CD1c-positive myeloid dendritic cell (primary cell): ENCODE results near the gene CYBA.
"Not testable (repeated sequence)": the region's sequence is repeated elsewhere in the genome, so short reads cannot be mapped to it uniquely, and the experiment has no call there.

Experiments used
- DNase-seq: peaks from one replicate; pipeline ENCODE4 v3.0.0-alpha.2; 2016; ENCODE audit errors: extremely low spot score

CYBA gene

GRCh38 chr16:88686439-88687253 is 35.8 kb upstream of the CYBA start, which contains the start of gene SNAI3:
Gene SNAI3, minus strand, starts transcription at chr16:88686507. Its CDS starts 101 bp downstream, at chr16:88686406.
- peak; percentile 98 for DNase-seq

GRCh38 chr16:88686062-88686438 is 35.2 kb upstream of the CYBA start:
- DNase-seq, result peak; percentile 46

GRCh38 chr16:88685156-88686061 is 34.6 kb upstream of the CYBA start:
- peak; percentile 78 for DNase-seq

DNA sequence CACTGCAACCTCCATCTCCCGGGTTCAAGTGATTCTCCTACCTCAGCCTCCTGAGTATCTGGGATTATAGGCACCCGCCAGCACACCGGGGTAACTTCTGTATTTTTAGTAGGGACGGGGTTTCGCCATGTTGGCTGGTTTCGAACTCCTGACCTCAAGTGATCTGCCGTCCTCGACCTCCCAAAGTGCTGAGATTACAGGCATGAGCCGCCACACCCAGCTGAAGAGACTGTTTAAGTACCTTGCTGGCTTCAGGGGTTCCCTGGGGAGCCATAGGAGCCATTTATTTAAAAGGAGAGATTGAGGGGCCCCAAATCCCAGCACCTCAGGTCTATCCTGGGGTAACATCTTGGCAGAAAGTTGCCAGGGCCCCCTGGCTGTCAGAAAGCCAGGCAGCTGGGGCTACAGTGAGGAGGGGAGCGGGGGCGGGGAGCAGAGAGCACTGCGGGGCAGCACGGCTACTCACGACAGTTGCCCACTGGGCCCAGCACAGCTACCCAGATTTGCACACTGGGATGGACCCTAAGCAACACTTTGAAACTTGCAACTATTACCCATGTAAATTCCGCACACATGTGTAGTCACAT is 33.8 kb upstream of the CYBA start:
- peak; percentile 44 for DNase-seq

DNA sequence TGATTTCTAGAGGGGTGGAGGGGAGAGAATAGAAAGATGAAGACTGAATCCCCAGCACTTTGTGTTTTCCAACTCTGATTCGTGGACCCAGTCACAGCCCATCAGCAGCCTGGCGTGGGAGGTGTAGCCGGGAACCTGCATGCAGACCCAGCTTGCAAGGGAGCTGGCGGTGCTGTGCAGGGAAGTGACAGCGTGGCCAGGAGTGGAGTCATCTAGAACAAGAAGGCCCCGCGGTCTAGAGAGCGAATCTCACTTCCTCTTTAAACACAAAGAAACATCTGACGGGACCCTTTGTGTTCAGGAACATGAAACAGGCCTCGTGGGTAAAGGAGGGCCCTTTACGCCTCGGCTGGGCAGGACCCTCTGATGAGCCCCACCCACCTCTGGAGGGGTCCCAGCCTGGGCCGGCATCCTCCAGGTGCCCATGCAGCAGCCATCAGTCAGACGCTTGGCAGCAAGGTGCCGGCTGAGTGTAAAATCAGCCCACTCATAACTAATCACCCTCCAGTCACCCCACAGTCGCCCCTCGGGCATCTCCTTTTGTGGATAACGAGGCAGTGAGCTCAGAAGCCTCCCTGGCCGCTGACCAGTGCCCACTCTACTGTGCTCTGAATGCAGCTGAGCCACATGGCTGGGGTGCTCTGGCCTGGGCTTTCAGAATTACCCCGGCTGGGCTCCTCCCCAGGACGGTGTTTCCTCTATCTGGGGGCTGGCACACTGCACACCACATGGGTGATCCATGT is 31.0 kb upstream of the CYBA start:
- peak; percentile 95 for DNase-seq

GRCh38 chr16:88681084-88681680 is 30.3 kb upstream of the CYBA start:
- no peak for DNase-seq

- DNase-seq, result no peak
Observed at GRCh38 chr16:88680554-88681083, 29.8 kb upstream of the CYBA start.

DNA sequence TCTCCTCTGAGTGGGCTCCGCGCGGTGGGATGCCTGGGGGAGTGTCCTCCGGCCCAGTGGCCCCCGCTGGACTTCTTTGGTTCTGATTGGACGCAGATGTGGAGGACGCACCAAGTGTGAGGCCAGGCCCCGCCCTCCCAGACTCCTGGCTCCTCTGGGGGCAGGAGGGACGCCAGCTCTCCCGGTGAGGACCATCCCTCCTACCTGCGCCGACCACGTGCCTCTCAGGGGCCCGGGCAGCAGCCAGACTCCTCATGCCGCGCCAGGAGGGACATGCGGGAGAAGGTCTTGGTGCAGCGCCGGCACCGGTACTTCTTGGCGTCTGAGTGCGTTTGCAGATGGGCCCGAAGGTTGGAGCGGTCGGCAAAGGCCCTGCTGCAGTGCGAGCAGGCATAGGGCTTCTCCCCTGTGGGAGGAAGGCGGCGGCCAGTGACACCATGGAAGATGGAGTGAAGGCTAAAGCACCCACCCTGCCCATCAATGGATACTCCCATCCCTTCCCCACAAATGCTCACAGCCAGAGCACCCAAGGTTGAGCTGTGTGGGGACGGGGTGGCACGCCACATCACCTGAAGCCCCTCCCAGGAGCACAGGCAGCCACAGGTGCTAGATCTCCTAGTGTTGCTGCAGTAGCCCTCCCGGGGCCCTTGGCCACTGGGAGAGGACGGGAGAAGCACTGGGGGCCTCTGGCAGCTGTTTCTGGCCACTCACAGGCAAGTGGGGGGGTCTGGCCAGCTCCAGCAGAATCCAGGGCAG is 27.5 kb upstream of the CYBA start:
- no peak for DNase-seq

- DNase-seq, result no peak
Observed at GRCh38 chr16:88677721-88678120, 26.9 kb upstream of the CYBA start.

- DNase-seq, result no peak
Observed at GRCh38 chr16:88676502-88677242, 25.8 kb upstream of the CYBA start.

GRCh38 chr16:88673716-88674379 is 23.0 kb upstream of the CYBA start:
- no peak for DNase-seq

- no peak for DNase-seq
Observed at GRCh38 chr16:88672776-88673175, 21.9 kb upstream of the CYBA start.

- no peak for DNase-seq
Observed at GRCh38 chr16:88671806-88672205, 21.0 kb upstream of the CYBA start.

DNA sequence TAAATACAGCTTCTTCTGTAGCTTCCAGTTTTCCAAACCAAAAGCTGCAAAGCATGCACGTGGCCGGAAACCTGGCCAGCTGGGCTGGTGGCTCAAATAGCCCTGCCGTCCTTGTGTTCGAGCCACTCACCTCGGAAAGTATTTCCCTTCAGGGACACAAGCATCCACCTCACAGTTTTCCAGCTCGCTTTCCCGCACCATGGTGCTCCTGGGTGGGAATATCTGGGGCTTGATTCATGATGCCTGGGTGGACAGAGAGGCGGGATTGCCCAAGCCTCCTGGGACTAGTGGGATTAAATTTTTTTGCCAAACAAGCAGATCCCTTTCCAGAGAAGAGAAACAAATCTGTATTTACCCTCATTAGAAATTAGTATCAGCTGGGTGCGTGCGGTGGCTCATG is 19.1 kb upstream of the CYBA start:
- no peak for DNase-seq

DNA sequence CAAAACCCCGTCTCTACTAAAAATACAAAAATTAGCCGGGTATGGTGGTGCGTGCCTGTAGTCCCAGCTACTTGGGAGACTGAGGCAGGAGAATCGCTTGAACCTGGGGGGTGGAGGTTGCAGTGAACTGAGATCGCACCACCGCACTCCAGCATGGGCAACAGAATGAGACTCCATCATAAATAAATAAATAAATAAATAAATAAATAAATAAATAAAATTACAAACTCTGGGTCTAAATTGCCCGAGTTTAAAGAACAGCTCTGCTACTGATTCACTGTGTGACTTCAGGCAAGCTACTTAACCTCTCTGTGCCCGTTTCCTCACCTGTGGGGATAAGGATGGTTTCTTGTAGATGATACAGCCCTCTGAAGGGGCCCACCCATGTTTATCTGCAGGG is 18.6 kb upstream of the CYBA start:
- not testable (repeated sequence) for DNase-seq

DNA sequence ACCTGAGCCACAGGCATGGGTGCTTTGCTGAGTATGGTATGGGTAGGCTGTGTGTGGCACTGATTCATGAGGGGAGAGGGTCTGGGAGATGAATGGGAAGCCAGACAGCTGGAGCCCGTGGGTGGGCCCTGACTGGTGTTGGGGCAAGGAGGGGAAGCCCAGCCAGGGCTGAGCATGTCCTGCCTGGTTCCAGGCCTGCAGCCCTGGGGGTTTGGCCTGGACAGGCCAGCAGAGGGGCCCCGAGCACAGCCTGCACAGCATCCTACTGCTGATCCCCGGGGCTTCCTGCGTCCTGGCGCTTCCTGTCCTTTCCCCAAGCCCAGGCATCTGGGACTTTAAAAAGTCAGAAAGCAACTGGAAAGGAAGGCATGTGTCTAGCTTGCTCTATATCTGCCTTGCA is 16.6 kb upstream of the CYBA start:
- no peak for DNase-seq

- no peak for DNase-seq
Observed at GRCh38 chr16:88665570-88665969, 14.7 kb upstream of the CYBA start.

DNA sequence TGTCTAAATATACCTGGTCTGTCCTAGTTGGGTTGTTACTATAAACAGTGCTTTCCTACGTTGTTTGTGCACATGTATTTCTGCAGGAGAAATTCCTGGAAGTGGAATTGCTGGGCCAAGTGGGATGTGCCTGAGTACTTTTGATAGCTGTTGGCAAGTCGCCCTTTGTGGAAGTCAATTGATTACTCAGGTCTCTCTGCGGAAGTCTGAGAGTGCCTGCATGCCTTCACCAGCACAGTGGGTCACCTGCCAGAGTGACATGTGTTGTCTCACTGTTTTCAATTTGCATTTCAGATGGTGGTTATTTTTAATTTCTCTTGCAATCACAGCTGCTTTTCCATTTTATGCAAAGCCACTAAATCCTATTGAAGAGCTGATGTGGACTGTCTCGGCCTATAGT is 14.3 kb upstream of the CYBA start:
- DNase-seq, result no peak
